ENCODE data around the gene ACKR3.

The ACKR3 gene

DNA sequence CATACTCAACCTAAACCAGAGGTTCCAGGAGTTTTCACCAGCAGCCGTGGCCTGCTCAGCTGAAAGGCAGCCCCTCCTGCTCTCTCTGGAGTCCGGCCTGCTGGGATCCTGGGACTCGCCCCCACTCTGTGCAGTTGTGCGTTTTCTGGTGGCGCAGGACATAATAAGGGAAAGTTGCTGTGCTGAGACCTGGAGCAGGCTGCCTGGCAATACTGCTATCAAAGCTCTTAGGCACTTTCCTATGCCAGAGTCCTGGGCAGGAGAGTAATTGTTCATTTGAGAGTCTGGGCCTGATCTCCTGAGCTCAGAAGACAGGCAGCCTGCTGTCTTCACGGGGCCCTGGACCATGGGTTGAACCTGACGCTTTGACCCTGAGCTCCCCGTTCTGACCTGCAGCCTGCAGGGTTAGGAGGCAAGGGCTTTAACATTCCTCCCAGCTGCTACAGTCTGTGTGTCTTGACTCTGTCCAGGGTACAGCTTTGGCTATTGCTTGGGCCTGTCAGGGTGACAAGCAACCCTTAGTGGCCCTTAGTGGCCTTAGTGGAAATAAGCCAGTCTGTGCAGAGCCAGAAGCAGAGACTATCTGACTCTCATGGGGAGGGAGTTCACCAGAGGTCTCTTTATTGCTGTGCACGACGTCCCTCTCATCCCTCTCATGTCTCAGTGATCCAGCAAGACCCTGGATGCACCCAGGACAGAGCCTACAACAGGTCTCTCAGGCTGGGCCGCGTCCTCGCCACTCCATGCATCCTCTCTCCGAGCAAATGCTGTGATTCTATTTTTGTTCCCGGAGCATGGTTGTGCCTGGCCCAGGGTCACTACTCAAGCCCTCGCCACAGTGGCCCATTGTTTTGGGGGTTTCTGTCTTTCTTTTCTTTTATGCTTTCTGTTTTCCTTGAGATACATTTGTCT is 60.6 kb downstream of the ACKR3 start:
- DNase-seq (ENCODE audit: low spot score): no peak

DNA sequence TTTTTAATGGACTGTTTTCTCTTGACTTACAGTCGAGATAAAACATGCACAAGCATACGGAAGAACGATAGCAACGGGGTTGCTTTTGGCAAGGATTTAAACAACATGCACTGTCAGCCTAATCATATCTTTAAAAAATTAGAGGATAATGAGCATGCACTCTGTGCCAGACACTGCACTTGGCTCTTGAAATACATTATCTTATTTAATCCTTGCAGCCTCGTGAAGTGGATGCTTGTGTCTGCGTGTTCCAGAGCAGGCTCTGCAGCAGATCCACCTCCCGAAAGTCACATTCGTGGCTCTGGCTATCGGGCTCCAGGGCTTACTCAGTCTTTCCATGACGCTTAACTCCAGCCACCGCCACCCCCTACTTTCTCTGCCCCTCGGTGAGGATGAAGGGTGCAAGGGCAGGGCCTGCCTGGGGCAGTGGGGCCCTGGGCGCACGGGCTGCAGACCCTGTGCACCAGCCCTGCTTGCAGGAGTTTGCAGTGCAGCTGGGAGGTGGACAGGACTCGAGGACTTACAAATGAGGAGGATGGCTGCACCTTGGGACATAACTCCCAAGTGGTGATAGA is 61.7 kb downstream of the ACKR3 start:
- no peak for DNase-seq (ENCODE audit: low spot score)

DNA sequence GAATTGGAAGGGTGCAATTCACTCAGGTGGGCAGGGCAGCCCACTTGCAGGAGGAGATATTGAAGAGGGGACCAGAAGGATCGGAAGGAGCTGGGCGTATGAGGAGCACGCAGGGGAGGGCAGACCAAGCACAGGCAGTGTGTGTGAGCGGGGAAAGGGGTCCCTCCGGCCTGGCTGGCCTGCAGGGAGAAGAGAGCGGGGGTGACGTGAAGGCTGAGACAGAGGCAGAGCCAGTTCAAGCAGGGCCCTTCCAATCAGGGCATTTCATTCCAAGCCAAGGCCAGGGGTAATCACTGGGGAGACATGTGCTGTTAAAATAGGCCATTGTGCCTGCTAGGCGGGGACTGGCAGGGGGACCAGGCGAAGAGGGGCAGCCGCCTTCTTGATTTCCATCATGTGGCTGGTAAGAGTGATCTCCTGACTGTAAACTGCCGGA is 62.2 kb downstream of the ACKR3 start:
- no peak for DNase-seq (ENCODE audit: low spot score)

All from AG08395 (cell line).